HG03460 (cell line): ENCODE measurements around the gene NUP85.
"Not testable (repeated sequence)": the region's sequence is repeated elsewhere in the genome, so short reads cannot be mapped to it uniquely, and the experiment has no call there.

Experiments
- ATAC-seq: cut with Tn5 transposase; IDR thresholded peaks from one replicate; pipeline ENCODE4 v1.9.1; 2021; ENCODE audit not compliant: unreplicated experiment

The NUP85 gene, protein sequence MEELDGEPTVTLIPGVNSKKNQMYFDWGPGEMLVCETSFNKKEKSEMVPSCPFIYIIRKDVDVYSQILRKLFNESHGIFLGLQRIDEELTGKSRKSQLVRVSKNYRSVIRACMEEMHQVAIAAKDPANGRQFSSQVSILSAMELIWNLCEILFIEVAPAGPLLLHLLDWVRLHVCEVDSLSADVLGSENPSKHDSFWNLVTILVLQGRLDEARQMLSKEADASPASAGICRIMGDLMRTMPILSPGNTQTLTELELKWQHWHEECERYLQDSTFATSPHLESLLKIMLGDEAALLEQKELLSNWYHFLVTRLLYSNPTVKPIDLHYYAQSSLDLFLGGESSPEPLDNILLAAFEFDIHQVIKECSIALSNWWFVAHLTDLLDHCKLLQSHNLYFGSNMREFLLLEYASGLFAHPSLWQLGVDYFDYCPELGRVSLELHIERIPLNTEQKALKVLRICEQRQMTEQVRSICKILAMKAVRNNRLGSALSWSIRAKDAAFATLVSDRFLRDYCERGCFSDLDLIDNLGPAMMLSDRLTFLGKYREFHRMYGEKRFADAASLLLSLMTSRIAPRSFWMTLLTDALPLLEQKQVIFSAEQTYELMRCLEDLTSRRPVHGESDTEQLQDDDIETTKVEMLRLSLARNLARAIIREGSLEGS

DNA sequence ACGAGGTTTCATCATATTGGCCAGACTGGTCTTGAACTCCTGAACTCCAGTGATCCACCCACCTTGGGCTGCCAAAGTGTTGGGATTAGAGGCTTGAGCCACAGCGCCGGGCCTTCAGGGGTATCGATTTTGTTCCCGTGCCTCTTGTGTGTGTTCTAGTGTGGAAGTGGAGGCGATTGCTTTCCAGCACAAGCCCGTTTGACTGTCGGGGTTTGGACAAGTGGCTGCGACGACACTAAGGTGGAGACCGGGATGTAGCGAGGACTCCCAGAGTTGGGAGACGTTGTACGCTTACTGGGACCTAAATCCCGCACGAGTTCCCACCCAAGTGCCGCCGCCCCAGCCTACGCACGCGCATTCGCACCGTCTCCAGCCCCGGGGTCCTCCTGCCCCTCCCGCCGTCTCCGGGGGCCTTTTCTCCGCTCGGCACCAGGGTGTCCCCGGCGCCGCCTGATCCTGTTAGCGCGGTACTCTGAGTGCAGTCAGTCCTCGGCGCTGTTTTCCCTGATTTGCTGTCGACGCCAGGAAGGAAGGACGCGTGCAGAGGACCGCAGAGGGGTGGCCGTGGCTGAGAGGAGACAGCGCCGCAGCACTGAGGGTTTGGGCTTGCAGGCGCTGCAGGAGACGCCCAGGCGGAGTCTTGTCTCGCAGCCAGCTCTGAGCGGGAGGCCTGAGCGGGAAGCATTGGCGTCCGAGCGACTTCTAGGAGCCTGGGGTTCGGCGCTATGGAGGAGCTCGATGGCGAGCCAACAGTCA, at the start of gene NUP85:
Gene NUP85 (plus strand): TSS at position 643 of the 756 bp plus-strand sequence. CDS start 83 bp downstream, at position 726.
- ATAC-seq: peak; percentile 77

DNA sequence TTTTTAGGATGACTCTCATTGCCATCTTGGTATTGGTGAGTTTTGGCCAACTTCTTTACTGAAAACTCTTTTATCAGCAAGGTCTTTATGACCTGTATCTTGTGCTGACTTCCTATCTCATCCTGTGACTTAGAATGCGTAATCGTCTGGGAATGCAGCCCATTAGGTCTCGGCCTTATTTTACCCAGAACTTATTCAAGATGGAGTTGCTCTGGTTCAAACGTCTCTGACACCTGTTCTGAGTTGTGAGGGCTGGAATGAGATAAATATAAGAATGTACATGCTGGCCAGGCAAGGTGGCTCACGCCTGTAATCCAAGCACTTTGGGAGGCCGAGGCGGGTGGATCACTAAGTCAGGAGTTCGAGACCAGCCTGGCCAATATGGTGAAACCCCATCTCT, 47.0 kb upstream of the NUP85 start:
- ATAC-seq: not testable (repeated sequence)

DNA sequence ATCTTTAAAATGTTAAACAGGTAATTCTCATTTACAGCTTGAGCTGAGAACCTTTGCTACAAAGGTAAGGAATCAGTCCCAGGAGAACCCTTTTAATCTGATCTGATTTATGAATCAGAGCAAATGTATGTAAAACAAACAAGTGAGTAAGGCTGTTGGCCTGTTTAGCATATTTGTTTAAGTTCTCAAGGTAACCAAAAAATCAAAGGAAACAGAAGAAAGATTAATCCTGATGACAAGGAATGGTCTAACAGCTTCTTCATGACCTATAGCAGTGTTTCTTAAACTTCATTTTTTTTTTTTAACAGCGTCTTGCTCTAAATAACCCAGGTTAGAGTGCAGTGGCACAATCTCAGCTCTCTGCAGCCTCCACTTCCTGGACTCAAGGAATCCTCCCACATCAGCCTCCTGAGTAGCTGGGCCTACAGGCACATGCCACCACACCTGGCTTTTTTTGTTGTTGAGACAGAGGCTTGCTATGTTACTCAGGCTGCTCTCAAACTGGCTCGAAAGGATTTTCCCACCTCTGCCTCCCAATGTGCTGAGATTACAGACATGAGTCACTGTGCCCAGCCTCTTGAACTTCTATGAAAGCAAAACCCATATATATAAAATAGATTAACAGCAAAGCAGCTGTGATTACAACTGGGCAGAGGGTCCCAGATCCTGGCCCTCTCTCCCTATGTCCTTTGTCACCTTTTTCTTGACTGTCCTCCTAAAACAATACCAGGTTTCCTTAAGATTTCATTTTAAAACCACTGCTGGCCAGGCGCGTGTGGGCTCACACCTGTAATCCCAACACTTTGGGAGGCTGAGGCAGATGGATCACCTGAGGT, 46.1 kb upstream of the NUP85 start:
- ATAC-seq: no peak

DNA sequence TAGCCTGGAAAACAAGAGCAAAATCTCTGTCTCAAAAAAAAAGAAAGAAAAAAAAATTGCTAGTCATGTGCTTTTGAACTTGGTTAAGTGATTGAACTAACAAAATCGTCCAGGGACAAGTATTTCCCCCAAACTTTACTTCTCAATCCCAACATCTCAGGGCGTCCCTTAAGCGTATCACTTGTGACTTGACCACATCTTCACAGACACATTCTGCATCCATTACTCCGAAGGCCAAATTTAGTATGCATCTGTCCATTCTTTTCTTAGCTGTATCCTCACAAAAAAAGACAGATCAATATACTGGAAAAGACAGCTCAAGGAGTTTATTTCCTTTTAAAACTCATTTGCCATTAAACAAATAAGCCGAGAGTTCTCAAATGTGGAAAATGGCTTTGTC, 45.3 kb upstream of the NUP85 start:
- no peak for ATAC-seq

DNA sequence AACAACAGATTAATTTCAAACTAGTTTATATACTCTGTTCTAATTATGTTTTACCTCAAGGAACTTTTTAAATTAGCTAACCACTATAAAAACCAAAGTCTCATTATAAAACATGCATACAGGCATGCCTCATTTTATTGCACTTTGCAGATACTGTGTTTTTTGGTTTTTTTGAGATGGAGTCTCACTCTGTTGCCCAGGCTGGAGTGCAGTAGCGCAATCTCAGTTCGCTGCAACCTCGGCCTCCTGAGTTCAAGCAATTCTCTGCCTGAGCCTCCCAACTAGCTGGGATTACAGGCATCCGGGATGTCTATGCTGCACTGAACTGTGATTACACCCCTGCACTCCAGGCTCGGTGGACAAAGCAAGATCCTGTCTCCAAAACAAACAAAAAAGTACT, 42.4 kb upstream of the NUP85 start:
- no peak for ATAC-seq

DNA sequence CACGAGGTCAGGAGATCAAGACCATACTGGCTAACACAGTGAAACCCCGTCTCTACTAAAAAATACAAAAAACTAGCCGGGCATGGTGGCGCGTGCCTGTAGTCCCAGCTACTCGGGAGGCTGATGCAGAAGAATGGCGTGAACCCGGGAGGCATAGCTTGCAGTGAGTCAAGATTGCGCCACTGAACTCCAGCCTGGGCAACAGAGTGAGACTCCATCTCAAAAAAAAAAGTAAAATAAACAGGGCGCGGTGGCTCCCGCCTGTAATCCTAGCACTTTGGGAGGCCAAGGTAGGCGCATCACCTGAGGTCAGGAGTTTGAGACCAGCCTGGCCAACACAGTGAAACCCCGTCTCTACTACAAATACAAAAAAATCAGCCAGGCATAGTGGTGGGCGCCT, 40.9 kb upstream of the NUP85 start:
- not testable (repeated sequence) for ATAC-seq

DNA sequence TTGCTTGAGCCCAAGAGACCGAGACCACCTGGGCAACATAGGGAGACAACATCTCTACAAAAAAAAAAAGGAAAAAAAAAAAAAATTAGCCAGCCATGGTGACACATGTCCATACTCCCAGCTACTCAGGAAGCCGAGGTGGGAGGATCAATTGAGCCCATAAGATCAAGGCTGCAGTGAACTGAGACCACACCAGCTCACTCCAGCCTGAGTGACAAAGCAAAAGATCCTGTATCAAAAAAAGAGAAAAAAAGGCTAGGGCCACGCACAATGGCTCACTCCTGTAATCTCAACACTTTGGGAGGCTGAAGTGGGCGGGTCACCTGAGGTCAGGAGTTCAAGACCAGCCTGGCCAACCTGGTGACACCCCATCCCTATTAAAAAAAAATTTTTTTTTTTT, 36.5 kb upstream of the NUP85 start:
- ATAC-seq: no peak

DNA sequence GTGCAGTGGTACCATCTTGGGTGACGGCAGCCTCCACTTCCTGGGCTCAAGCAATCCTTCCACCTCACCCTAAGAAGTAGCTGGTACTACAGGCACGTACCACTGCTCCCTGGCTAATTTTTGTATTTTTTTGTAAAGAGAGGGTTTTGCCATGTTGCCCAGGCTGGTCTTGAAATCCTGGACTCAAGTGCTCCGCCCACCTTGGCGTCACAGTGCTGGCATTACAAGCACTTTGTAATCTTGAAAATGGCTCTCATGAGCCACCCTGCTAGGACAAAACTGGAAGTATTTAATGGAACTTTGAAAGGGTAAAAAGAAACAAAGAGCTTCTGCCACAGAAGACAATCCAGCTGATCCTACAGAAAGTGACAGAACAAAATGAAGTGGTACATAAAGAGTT, 32.0 kb upstream of the NUP85 start:
- no peak for ATAC-seq

DNA sequence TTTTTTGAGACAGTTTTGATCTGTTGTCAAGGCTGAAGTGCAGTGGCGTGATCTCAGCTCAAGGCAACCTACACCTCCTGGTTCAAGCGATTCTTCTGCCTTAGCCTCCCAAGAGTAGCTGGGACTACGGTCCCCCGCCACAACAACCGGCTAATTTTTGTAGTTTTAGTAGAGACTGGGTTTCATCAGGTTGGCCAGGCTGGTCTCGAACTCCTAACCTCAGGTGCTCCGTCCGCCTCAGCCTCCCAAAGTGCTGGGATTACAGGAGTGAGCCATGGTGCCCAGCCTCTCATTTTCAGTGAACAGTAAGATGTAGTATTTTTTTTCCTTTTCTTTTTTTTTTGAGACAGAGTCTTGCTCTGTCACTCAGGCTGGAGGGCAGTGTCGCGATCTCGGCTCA, 30.5 kb upstream of the NUP85 start:
- no peak for ATAC-seq

DNA sequence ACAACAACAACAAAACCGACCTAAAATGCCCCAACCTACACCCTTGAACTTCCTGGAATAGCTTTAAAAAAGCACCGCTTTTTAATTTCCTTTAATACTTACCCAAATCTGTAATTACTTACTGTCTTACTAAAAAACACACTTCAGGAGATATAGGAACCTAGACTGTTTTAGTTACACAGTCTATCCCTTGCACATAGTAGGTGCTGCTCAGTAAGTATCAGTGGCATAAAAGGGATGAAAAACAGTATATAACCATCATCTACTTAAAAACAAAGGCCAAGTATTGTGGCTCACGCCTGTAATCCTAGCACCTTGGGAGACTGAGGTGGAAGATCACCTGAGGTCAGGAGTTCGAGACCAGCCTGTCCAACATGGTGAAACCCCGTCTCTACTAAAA, 28.9 kb upstream of the NUP85 start:
- no peak for ATAC-seq

DNA sequence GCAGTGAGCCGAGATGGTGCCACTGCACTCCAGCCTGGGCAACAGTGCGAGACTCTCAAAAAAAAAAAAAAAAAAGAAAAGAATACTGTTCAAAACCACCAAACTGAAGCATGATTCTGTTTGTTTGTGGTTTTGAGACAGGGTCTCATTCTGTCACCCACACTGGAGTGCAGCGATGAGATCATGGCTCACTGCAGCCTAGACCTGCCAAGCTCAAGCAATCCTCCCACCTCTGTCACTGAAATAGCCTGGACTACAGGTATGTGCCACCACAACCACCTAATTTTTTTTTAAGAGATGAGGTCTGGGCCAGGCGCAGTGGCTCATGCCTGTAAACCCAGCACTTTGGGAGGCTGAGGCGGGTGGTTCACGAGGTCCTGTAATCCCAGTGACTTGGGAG, 27.0 kb upstream of the NUP85 start:
- no peak for ATAC-seq

DNA sequence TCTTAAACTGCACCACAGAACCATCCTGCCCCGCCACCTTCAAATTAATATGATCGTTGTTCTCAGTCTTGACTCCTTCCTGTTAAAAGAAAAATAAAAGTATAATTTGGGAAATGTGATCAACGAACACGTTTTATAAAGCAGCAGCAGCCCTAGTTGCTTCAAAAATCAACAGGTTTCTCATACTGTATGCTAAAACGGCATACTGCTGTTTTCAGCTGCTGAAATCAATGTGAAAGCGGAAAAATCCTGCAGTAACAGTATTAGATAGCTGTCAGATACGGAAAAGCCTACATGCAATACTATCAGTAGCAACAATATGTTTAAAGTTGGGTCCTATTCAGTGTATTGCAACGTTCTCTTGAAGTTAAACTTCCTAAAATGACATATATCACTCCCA, 24.4 kb upstream of the NUP85 start:
- no peak for ATAC-seq

DNA sequence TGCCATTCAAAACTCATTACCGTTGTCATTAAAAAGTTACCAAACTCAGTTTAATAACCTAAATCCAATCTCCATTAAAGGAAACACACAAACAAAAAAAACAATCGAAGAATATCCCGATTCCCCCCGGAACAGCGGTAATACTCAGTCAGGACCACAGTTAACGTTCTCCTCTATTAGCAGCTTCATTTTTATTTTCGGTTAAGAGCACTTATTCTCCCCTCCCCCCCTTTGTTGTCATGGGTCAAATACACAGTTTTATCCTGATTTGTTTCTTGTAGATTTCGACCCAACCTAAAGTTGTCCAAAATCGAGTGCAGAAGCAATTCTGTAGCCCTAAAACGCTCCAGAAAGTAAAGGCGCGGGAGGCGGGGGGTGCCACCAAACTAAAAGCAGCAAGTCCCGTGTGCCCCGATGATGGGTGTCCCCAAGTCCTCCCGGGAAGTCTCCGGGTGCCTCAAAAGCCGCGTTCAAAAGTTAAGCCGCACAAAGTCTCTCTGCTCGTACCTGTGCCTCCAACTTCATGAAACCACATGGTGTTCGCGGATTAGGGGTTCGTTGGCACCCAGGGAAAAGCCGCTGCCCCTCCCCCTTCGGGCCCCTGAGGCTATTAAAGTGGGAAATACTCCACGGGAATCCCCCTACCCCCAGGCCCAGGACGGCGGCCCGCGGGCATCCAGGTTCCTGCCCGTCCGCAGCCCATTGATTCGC, 23.7 kb upstream of the NUP85 start:
- peak; percentile 13 for ATAC-seq

DNA sequence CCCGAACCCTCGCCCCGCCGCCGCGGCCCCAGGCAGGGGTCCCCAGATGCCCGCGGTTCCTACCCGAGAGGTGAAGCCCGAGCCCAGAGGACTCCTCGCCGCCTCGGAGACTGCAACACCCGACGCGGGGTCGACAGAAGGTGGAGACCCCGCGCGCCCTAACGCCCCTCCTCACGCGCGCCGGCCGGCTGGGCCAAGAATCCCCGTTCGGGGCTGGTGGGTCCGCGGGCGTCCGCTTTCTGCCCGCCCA, 23.2 kb upstream of the NUP85 start:
- ATAC-seq: no peak

DNA sequence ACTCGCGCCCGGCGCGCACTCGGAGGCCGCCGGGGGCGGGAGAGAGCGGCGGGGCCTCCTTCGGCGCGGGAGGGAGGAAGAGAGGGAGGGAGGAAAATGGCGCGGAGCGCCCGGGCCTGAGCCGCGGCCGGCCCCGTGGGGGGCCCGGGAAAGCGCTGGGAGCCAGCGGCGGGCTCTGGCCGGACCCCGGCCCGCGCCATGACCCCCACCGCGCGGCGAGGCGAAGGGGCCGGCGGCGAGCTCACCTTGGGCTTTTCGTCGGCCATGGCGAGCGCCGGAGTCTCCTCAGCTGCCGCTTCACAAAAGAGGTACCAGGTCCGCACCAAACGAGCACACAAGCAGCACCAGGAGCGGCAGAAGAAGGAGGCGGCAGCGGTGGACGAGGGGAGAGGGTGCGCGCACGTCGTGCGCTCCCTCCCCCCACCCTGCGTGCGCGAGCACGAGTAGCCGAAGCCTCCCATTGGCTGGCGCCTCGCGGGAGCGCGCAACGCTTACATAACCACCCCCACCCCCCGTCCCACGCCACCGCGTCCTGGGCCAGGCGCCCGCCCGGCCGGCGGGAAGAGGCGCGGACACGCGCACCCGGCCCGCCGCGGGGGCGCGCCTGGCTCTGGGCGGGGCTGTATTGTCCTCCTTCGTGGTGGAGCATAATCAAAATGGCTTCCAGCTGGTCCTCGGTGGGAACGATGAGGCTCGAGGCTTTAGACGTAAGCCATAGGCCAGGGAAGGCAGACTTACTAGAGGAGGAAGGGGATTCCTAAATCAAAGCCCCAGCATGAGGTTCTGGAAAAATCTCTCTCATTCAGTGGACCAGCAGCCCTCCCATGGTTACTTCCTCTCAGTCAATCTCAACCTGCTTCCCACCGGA, 22.7 kb upstream of the NUP85 start, which contains the start of gene SUMO2:
Gene SUMO2 (minus strand): TSS at position 391 of the 868 bp plus-strand sequence. CDS start 125 bp downstream, at position 266.
- ATAC-seq: peak; percentile 63

DNA sequence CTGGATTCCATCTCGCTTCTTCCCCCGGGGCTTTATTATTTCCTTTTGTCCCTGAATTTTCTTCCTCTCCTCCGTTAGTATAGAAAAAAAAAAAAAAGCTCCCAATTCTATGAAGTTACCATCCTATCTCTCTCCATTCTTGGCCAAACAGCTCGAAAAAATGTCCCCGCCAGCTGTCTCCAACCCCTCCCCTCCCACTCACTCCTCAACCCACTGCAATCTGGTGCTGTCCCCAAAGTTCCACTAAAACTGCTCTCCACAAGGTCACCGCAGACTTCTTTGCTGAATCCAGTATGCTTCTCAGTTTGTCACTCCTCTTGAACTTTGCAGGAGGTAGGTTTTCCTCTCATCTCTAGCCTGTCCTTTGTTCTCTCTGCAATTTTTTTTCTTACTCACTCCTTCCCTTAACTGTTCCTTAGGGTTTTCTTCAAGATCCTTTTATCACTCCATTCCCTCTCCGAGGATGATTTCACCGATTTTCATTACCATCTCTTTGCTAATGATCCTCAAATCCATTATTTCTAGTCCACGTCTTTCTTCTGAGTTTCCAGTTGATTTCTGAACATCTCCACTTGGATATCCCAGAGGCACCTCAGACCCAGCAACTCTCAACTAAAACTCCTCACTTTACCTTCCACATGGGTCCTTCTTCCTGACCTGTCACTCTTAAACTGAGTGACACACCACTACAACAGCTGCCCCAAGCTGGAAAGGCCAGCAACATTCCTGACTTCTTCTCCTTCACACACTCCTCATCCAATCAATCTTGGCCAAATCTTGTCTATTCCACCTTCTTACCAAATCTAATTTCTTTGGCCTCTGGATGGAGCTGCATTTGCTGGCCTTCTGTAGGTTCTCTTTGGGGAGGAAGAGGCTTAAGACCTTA, 21.2 kb upstream of the NUP85 start:
- ATAC-seq: no peak

DNA sequence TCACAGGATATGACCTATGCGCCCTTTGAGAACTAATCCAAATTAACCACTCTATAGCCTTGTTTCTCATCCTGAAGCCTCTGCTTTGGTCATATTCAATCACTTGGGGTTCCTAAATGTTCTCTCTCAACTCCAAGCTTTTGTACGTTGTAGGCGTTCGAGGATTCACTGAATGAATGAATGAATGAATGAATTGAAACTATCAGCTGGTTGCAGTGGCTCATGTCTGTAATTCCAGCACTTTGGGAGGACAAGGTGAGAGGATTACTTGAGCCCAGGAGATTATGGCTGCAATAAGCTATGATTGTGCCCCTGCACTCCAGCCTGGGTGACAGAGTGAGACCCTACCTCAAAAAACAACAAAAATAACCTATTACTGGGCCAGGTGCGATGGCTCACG, 16.9 kb upstream of the NUP85 start:
- ATAC-seq: no peak

DNA sequence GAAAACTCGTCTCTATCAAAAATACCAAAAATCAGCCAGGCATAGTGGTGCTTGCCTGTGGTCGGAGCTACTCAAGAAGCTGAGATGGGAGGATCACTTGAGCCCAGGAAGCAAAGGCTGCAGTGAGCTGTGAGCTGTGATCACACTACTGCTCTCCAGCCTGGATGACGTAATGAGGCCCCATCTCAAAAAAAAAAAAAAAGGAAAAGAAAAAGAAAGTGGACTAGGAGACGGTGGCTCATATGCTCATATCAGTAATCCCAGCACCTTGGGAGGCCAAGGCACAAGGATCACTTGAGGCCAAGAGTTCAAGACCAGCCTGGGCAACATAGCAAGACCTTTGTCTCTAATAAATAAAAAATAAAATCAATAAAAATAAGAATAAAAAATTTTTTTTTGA, 13.9 kb upstream of the NUP85 start:
- no peak for ATAC-seq

DNA sequence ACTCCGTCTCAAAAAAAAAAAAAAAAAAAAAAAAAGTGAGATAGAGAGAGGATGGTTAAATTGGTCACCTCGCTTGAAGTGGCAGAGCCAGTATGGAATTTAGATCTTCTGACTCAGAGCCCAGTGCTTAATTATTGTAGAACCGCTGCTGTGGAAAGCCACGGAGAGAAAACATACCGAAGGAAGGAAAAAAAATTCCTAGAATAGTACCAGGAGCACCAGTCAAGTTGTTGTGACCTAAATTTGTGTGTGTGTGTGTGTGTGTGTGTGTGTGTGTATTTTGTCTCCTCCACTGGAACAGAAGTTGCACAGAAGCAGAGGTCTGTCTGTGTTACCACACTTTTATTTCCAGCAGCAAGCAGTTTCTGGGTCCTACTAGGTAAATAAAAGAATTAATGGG, 10.6 kb upstream of the NUP85 start:
- no peak for ATAC-seq
